KOPT-K1 (cell line): Measurements from ENCODE around the gene NAA40.

Experiments used
- H3K27ac ChIP-seq: fragments of 200-600 bp; sonication (generic); 2 replicates; pipeline ENCODE4 v1.5.1; 2016; ENCODE audit warnings: antibody characterized with exemption, mild to moderate bottlenecking, low read depth, low read length; ENCODE audit not compliant: poor library complexity, severe bottlenecking
- H3K36me3 ChIP-seq: fragments of 200-600 bp; sonication (generic); 2 replicates; pipeline ENCODE4 v1.5.1; 2017; ENCODE audit warnings: antibody characterized with exemption, mild to moderate bottlenecking, low read length, moderate library complexity; ENCODE audit not compliant: insufficient read depth
- H3K9me3 ChIP-seq: fragments of 200-600 bp; sonication (generic); 2 replicates; pipeline ENCODE4 v1.5.1; 2017; ENCODE audit warnings: antibody characterized with exemption, low read length, mild to moderate bottlenecking; ENCODE audit not compliant: insufficient read depth, poor library complexity, severe bottlenecking

Gene NAA40

GRCh38 chr11:63918507-63919191, 20.2 kb upstream of the NAA40 start:
- H3K36me3 ChIP-seq: no peaks in the 10 kb centered on the region
- no peaks in the 10 kb centered on the region for H3K9me3 ChIP-seq
- no peak overlapping the region for H3K27ac ChIP-seq

GRCh38 chr11:63919267-63920125, 19.3 kb upstream of the NAA40 start:
- H3K36me3 ChIP-seq: no peaks in the 10 kb centered on the region
- H3K9me3 ChIP-seq: no peaks in the 10 kb centered on the region
- H3K27ac ChIP-seq: no peak overlapping the region

GRCh38 chr11:63920126-63920938, 18.5 kb upstream of the NAA40 start:
- Histone ChIP-seq H3K27ac (no peak overlapping the region), H3K36me3 (no peaks in the 10 kb centered on the region), H3K9me3 (no peaks in the 10 kb centered on the region)

GRCh38 chr11:63920939-63921417, 17.8 kb upstream of the NAA40 start:
- Histone ChIP-seq H3K27ac (no peak overlapping the region), H3K9me3 (no peaks in the 10 kb centered on the region), H3K36me3 (no peaks in the 10 kb centered on the region)

GRCh38 chr11:63922673-63923192, 16.1 kb upstream of the NAA40 start:
- H3K9me3 ChIP-seq: no peaks in the 10 kb centered on the region
- no peak overlapping the region for H3K27ac ChIP-seq
- no peaks in the 10 kb centered on the region for H3K36me3 ChIP-seq

GRCh38 chr11:63923319-63923718, 15.5 kb upstream of the NAA40 start:
- Histone ChIP-seq H3K27ac (no peak overlapping the region), H3K9me3 (no peaks in the 10 kb centered on the region), H3K36me3 (no peaks in the 10 kb centered on the region)

GRCh38 chr11:63929616-63930015, 9.2 kb upstream of the NAA40 start:
- no peaks in the 10 kb centered on the region for H3K36me3 ChIP-seq
- no peaks in the 10 kb centered on the region for H3K9me3 ChIP-seq
- no peak overlapping the region for H3K27ac ChIP-seq

GRCh38 chr11:63931045-63931444, 7.8 kb upstream of the NAA40 start:
- Histone ChIP-seq H3K9me3 (no peaks in the 10 kb centered on the region), H3K36me3 (no peaks in the 10 kb centered on the region), H3K27ac (no peak overlapping the region)

GRCh38 chr11:63931876-63932275, 6.9 kb upstream of the NAA40 start:
- H3K36me3 ChIP-seq: no peaks in the 10 kb centered on the region
- no peaks in the 10 kb centered on the region for H3K9me3 ChIP-seq
- H3K27ac ChIP-seq: no peak overlapping the region

GRCh38 chr11:63933459-63933858, 5.3 kb upstream of the NAA40 start:
- H3K36me3 ChIP-seq: no peaks in the 10 kb centered on the region
- no peaks in the 10 kb centered on the region for H3K9me3 ChIP-seq
- no peak overlapping the region for H3K27ac ChIP-seq

GRCh38 chr11:63937713-63938478, 906 bp upstream of the NAA40 start:
- H3K27ac ChIP-seq: peak overlapping the region; percentile 45
- no peaks in the 10 kb centered on the region for H3K9me3 ChIP-seq
- H3K36me3 ChIP-seq: peaks cover 14% of the 10 kb centered on the region

- Histone ChIP-seq H3K36me3 (peaks cover 18% of the 10 kb centered on the region), H3K27ac (peak overlapping the region; percentile 80), H3K9me3 (no peaks in the 10 kb centered on the region)
Observed at GRCh38 chr11:63939397-63939891, 642 bp downstream of the NAA40 start.

GRCh38 chr11:63940786-63941185, 2.0 kb downstream of the NAA40 start:
- Histone ChIP-seq H3K27ac (no peak overlapping the region), H3K36me3 (peaks cover 29% of the 10 kb centered on the region), H3K9me3 (no peaks in the 10 kb centered on the region)

- Histone ChIP-seq H3K27ac (no peak overlapping the region), H3K9me3 (no peaks in the 10 kb centered on the region), H3K36me3 (peaks cover 40% of the 10 kb centered on the region)
Observed at GRCh38 chr11:63941901-63942300, 3.1 kb downstream of the NAA40 start.
